Forelimb muscle (tissue), 1 donor: ENCODE measurements around the gene ULK1. TPM values are rescaled to one million over a fixed set of nuclear protein-coding genes. Genes with fewer than 3 reads are reported as not detected.
A peak's percentile ranks its signal among the peaks of the same experiment; 100 is the strongest.
"Not testable (repeated sequence)": the region's sequence is repeated elsewhere in the genome, so short reads cannot be mapped to it uniquely, and the experiment has no call there.

ENCODE experiments used
- DNase-seq: peaks from one replicate; pipeline ENCODE4 v3.0.0-alpha.2; 2013; ENCODE audit warnings: low read depth
- polyA plus RNA-seq: library from polyadenylated mRNA; unstranded; fragments of 120-200 nt; gene quantifications from one replicate; pipeline ENCODE4 v1.2.1, GENCODE V29; 2013; ENCODE audit not compliant: insufficient read length

Gene ULK1
- polyA plus RNA-seq, 1 donor = 24.8 TPM

- no peak for DNase-seq
Observed at GRCh38 chr12:131885543-131886057, 8.8 kb upstream of the ULK1 start.

GRCh38 chr12:131891722-131892121 is 2.7 kb upstream of the ULK1 start:
- not testable (repeated sequence) for DNase-seq

DNA sequence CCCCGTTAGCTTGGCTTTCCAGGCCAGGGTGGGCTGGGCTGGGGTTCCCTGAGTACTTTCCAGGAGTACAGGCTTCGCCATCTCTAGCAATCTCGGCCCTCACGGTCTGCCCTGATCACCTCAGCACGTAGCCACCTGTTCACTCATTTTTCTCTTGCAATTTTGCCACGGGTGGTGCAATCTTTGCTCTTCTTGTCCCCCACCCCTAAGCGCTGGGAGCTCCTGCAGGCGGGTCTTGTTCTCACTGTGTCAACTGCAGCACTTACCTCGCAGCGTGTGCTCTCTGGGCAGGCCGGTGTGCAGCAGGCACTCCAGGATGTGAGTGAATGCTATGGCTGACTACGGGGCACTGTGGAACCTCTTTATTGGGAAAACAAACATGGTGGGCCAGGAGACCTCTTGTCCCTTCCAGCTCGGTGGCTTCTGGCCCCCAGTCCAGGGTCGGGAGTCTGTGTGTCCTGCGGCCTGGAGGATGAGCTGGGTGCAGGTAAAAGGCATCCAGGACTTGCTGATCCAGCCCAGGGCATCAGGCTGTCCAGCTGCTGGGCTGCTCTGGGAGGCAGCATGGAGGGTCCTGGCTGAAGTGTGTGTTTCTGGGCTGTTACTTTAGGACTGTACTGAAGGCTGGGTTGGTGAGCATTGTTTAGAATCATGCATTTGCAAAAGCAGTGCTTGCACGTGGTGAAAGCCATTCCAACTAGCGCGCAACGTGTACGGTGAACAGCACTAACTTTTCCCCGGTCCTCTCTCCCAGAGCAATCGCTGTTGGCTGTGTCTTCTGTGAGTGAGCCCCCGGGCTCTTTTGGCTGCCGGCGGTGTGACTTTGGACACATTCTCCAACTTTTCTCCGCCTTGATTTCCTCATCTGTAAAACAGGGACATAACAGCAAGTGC is 1.5 kb upstream of the ULK1 start:
- DNase-seq = no peak

- DNase-seq = no peak
Observed at GRCh38 chr12:131893605-131894312, 663 bp upstream of the ULK1 start.

DNA sequence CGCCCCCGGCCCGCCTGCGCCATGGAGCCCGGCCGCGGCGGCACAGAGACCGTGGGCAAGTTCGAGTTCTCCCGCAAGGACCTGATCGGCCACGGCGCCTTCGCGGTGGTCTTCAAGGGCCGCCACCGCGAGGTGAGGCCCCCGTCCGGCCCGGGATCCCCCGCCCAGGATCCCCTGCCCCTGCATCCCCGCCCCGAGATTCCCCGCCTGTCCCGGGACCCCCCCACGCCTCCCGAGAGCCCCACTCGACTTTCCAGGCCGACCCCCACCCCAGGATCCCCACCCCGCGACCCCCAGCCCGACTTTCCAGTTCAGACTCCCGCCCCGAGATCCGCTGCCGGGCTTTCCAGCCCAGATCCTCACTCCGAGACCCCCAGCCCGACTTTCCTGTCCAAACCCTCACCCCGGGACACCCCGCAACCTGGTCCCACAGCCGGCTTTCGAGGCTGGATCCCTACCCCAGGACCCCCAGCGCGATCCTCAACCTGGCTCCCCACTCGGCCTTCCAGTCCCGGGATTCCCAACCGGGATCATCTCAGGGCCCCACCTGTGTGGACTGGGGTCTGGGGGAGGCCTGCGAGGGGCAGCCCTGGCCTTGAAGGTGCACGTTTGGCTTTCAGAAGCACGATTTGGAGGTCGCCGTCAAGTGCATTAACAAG is 688 bp downstream of the ULK1 start:
- DNase-seq = no peak

DNA sequence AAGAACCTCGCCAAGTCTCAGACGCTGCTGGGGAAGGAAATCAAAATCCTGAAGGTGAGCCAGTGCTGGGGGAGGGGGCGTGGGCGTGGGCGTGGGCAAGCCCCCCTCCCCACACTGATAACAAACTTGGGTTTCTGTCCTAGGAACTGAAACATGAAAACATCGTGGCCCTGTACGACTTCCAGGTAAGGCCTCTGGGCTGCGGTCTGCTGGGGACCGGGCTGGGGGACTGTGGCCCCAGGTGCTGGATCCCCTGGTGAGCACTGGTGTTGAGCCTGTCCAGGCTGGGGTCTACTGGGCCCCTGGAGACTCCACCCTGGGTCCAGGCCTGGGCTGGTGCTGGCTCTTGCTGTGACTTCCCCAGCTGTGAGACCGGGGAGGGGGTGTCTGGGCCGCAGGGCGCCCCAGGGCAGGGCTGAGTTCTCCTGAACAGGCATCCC is 1.2 kb downstream of the ULK1 start:
- no peak for DNase-seq

DNA sequence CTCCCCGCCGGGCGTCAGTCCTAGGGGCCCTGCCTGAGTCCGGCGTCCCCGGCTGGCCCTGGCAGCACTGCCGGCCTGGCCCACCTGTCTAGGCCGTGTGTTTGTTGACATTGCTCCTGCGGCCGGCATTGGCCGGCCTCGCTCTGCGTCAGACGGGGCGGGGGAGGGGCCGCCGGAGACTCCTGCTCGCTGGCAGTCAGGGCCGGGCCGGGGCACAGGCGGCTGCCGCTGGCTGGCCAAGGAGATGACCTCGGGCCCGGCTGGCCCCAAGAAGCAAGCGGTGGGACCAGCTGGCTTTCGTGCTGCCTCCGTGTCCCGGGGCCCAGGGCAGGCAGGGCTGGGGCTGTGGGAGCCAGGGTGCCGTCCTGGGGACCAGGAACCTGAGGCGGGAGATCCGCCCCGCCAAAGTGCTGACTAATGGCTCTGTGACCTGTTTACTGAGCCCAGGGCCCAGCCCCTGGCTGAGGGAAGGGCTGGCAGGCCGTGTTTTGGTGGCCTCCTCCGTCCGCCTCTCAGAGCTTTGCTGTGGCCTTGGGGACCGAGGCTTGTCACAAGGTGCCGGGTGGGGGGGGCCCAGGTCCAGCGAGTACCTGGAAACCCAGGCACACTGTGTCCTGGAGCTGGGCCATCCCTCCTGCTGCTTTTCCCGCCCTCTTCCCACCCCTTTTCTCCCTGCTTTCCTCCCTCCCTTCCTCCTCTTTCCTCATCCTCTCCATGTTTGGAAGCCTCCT is 1.8 kb downstream of the ULK1 start:
- peak; percentile 29 for DNase-seq

DNA sequence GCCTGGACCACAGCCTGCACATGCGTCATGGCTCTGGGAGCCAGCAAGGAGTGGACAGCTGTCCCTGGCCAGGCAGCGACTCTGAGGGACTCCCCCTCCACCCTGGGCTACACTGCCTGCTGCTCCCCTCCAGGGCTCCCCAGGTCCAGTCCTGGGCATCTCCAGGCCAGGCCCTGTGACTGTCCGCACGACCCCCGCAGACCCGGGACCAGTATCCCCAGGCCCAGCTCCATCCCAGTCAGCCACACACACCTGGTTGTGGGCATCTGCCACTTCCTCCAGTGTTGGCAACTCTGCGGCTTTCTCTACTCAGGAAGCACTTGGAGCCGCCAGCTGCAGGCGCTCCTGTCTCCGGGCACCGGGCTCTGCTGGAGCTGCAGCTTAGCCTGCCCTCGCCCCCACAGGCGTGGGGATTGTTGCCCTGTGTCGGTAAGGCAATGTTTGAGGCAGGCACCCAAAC is 2.4 kb downstream of the ULK1 start:
- peak; percentile 79 for DNase-seq

- DNase-seq = no peak
Observed at GRCh38 chr12:131897276-131897675, 2.9 kb downstream of the ULK1 start.

GRCh38 chr12:131897875-131898274 is 3.5 kb downstream of the ULK1 start:
- no peak for DNase-seq

DNA sequence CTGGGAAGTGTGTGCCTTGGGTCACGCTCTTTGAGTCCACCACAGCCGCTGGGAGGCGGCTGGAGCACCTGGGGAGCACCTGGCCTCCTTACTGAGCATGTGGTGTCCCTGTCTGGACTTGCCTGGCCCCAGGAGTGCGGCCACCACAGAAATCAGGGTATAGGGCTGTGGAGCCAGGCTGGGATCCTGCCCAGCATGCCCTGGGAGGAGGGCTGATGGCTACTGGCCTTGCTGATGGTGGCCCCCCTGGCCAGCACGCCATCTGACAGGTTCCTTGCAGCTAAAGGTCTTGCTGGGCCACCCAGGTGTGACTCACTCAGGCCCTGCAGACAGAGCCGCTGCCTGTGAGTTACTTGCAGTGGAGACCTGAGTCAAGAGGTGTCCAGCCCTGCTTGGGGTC is 6.0 kb downstream of the ULK1 start:
- no peak for DNase-seq

DNA sequence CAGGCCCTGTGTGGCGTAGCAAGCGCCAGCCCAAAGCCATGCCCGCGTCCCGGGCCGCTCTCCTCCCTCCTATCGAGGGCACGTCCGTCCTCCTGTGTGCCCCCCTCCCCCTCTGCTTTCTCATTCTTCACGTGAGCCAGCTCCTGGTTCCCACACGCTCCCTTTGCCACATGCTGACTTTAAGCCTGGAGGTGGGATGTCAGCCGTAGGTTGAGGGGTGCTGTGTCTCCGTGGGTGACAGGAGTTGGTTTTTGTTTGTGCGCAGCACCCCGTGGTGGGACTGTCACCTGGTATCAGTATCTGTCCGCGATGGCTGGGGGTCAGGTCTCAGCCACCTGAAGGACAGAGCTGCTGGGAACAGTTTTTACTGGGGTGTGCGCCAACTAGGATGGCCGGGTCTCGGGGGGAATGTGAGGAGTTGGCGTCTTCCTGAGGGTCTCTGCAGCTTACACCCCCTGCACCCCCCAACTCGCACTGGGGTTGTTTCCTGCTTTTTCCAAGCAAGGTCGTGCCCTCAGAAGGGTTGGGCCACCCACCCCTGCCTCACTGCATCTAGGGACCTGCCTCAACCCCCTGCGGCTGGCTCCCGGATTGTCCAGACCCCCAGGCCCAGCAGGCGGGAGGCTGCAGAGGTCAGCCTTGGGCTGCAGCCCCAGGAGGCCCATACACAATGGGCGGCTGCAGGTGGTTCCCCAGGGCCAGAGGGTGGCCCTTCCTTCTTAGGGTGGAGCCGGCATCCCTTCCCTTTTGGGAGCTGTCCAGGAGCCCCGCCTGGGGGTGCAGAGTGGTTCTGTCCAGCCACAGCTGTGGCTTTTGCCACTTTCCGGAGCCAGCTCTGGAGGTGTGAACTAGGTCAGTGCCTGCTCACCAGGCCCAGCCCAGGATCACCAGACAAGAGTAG is 7.3 kb downstream of the ULK1 start:
- no peak for DNase-seq

GRCh38 chr12:131902332-131903241 is 8.2 kb downstream of the ULK1 start:
- no peak for DNase-seq

DNA sequence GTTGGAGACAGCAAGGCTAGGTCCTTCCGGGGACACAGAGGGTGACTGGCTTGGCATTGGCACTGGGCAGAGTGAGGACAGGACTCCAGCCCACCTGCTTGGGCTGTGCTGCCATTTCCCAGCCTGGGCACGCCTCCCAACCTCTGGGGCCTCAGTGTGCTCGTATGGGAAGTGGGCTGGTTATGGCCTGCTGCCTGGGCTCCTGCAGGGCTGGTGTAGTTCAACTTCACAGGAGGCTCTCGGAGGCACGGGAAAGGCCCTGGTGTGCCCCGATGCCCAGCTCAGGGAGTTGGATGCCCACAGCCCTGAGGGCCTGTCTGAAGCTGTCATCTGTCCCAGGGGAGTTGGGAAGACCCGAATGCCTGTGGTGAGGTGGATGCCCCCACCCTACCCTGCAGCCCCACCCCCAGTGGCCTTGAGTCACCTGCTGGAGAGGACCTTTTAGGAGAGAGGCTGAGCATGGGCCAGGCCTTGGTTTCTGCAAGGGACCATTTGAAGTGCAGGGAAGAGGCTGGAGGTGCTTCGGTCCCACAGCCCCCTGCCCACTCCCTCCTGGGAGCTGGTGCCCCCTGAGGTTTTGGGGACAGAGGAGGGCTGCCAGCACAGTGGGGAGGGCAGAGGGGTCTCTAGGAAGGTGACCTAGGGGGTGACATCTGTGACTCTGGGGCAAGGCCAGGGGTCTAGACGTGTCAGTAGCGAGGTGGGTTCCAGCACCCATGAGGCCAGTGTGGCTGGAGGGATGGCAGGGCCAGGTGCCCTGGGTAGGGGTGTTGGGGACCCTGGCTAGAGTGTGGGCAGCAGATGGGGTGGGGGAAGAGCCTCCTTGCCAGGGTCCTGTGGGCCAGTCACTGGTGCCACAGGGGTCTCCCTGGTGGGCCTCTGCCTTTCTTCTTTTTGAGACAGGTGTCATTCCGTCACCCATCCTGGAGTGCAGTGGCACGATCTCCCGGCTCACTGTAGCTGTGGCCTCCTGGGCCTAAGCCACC is 9.1 kb downstream of the ULK1 start:
- no peak for DNase-seq

DNA sequence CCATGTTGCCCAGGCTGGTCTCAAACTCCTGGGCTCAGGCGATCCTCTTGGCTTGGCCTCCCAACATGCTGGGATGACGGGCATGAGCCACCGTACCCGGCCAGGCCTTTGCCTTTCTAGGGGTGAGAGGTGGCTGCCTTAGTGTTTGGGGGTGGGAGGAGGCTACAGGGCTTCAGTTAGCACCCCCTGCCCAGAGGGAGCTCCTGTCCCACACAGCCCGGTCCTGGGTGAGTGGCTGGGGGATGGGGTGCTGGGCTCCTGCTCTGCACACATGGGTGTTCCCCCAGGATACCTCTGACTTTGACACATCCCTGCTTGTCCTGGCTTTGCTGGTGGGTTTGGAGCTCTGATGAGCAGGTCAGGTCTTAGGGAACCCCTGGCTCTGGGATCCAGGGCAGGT is 9.9 kb downstream of the ULK1 start:
- no peak for DNase-seq

DNA sequence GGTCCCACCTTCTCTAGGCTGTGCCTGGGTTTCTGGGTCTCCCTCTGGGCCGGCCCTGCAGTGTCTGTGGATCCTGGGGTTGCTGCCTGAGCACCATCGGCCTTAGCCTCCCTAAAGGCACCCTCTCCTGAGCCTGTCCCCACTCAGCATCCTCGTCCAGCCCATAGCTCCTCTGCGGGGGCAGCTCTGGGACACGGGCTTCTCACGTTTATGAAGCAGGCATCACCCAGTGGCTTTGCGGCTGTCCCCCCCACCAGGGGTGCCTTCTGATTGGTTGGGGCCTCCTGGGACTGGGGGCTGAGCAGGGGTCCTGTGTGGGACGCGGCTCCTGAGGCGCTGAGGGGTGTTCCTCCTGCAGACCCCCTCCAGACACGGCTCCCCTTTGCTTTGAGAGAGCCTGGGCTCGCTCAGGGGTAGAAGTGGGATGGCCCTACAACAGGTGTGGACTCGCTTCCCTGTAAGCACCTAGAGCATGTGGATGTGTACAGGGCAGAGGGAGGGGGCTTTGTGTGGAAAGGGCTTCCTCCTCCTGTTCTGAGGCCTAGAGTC is 10.7 kb downstream of the ULK1 start:
- no peak for DNase-seq

- no peak for DNase-seq
Observed at GRCh38 chr12:131905630-131906091, 11.2 kb downstream of the ULK1 start.
